GM19397 (cell line): ENCODE data around the gene REEP5.

ENCODE experiments used
- ATAC-seq: cut with Tn5 transposase; IDR thresholded peaks from one replicate; pipeline ENCODE4 v1.9.1; 2021; ENCODE audit warnings: mild to moderate bottlenecking, moderate library complexity; ENCODE audit not compliant: unreplicated experiment

The REEP5 gene

GRCh38 chr5:112848116-112848811, 73.8 kb downstream of the REEP5 start:
- peak; percentile 95 for ATAC-seq

- no peak for ATAC-seq
These were observed 74.7 kb downstream of the REEP5 start for GRCh38 chr5:112847306-112847705.

GRCh38 chr5:112846556-112846955, 75.5 kb downstream of the REEP5 start:
- ATAC-seq = no peak

- no peak for ATAC-seq
These were observed 77.5 kb downstream of the REEP5 start for GRCh38 chr5:112844489-112844888.

- no peak for ATAC-seq
These were observed 88.1 kb downstream of the REEP5 start for GRCh38 chr5:112833971-112834370.

GRCh38 chr5:112830378-112830777, 91.6 kb downstream of the REEP5 start:
- ATAC-seq = no peak
